Heart left ventricle (tissue), 16 donors: ENCODE results near the gene ZBTB46. TPM values are rescaled to one million over a fixed set of nuclear protein-coding genes. Genes with fewer than 3 reads are reported as not detected.

Source experiments
- ATAC-seq, 4 donors: fragments of 200-7000 bp; cut with Tn5 transposase; one replicate each; pipeline ENCODE4 v1.9.1; 2020 to 2022; ENCODE audit warnings: moderate library complexity in 4 of 4, mild to moderate bottlenecking in 3 of 4, moderate number of reproducible peaks in 1 of 4
- DNase-seq, 5 donors: peaks; one replicate each; pipeline ENCODE4 v3.0.0-alpha.2; 2020
- H3K27ac ChIP-seq, 12 donors: fragments of 200-600 bp; sonication (generic) in 4 of 12; one replicate each; pipeline versions ENCODE4 v1.5.0 to v1.8.0; 2016 to 2022; ENCODE audit warnings: mild to moderate bottlenecking in 2 of 12
- H3K27me3 ChIP-seq, 9 donors: fragments of 200-600 bp; sonication (generic) in 2 of 9; one replicate each; pipeline versions ENCODE4 v1.5.1 to v1.8.0; 2016 to 2022; ENCODE audit warnings: mild to moderate bottlenecking in 3 of 9
- H3K36me3 ChIP-seq, 9 donors: fragments of 200-600 bp; sonication (generic) in 2 of 9; one replicate each; pipeline versions ENCODE4 v1.5.0 to v1.8.0; 2018 to 2022; ENCODE audit warnings: mild to moderate bottlenecking in 2 of 9
- H3K4me1 ChIP-seq, 12 donors: fragments of 200-600 bp; sonication (generic) in 4 of 12; one replicate each; pipeline versions ENCODE4 v1.5.0 to v1.8.0; 2016 to 2022; ENCODE audit warnings: mild to moderate bottlenecking in 3 of 12
- H3K4me3 ChIP-seq, 12 donors: fragments of 200-600 bp; sonication (generic) in 4 of 12; one replicate each; pipeline versions ENCODE4 v1.5.0 to v1.8.0; 2017 to 2022; ENCODE audit warnings: mild to moderate bottlenecking in 9 of 12, moderate library complexity in 4 of 12
- H3K9me3 ChIP-seq, 12 donors: fragments of 200-600 bp; sonication (generic) in 4 of 12; one replicate each; pipeline versions ENCODE4 v1.5.0 to v1.8.0; 2016 to 2022; ENCODE audit warnings: mild to moderate bottlenecking in 1 of 12
- POLR2A ChIP-seq, 2 donors: fragments of 450-650 bp; IDR thresholded peaks; one replicate each; pipeline ENCODE4 v1.6.1; 2017; ENCODE audit warnings: antibody characterized with exemption in 2 of 2, mild to moderate bottlenecking in 2 of 2, moderate library complexity in 2 of 2
- WGBS, 4 donors: extraction: QIAGEN DNeasy Blood & Tissue Kit in 2 of 4; methylation state at CpG; one replicate each; pipeline versions ENCODE4 v1.1.5 to v1.1.7; 2013 to 2018; 5-methylcytosine and 5-hydroxymethylcytosine counted together
- intact Hi-C, 10 donors: fragments of 100-400 bp; cut with DNase I; formaldehyde crosslinking; loops; one replicate each; pipeline versions ENCODE4 v1.11.1 to v1.14.2; 2022
- polyA plus RNA-seq, 2 donors: library from polyadenylated mRNA; stranded (reverse); fragments of 200-250 nt; gene quantifications; one replicate each; pipeline ENCODE4 v1.2.3, GENCODE V29; 2013
- total RNA-seq, 9 donors: library from RNA; depleted of rRNA in 2 of 9; stranded (reverse); fragments of >200 nt in 2 of 9; fragmentation: NEBNext Ultra II Directional in 3 of 9; extraction: Animal tissue kit (Norgen Biotek cat#: 25700) in 3 of 9; gene quantifications; one replicate each; pipeline versions ENCODE4 v1.1.0 to v1.2.4, GENCODE V29; 2016 to 2023
- TF ChIP-seq, protein P1 (sequence below), 12 donors: fragments of 200-600 bp; sonication (generic) in 4 of 12; IDR thresholded peaks; one replicate each; pipeline versions ENCODE4 v1.5.0 to v1.8.0; 2018 to 2022; ENCODE audit warnings: antibody characterized with exemption in 12 of 12, mild to moderate bottlenecking in 5 of 12
- donor health status: ischemic (EF 13 %, LVEDD 7.1; RV severe dilation, severe dysfunction).
- donor health status: healthy with polysubstance abuse.
- donor health status: DM: no; HTN: yes; CAD: no.
- donor health status: DM: no; HTN: no; CAD: no.
- donor health status: ischemic (EF 25% LVEDD 6.9; RV normal size, moderate dysfunction).
- donor health status: ischemic (EF 25% LVEDD 5.7; RV mildly dilated, moderate dysfunction).
- donor health status: healthy.
- donor health status: DM: yes; HTN: yes; CAD: no.
- donor health status: ischemic (EF 35%, LVEDD 5.7; RV mildly dilated, moderate dysfunction).
- donor health status: nonischemic (EF 11% LVEDD 7.7; RV severe dilation, severe dysfunction).
- donor health status: DM: yes; HTN: yes; CAD: no.
- donor health status: PGD.
- donor health status: ischemic (EF 29% LVEDD 5.4; RV normal size, mild dysfunction).
- donor health status: nonischemic (EF 23%, LVEDD 6.1; RV moderate dilation, normal function).

ZBTB46 gene
- total and polyA plus RNA-seq, 11 donors: 6.6 to 27.4 (median 14.3) TPM

DNA sequence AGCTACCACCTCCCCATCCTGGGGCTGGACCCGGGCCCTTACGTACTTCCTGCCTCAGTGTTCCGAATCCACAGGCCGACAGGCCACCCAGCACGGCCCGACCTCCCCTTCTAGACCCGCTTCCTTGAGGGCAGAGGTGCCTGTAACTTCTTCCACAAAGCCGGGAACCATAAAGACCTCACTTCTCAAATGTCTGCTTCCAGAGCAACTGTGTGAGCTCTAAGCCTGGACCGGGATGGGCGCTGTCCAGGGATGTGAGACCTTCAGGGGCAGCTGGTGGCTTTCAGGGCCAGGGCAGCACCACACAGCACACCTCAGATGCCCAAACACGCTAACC is 82.2 kb downstream of the ZBTB46 start:
- 82 to 93% (median 92%) methylated on average over 10 to 11 of the region's 11 CpGs for WGBS, 4 donors
- no peak overlapping the region for H3K27ac ChIP-seq
- H3K4me3 ChIP-seq: no peak overlapping the region
- peaks cover 0 to 6% (median 0%) of the 10 kb centered on the region in 12 donors for H3K4me1 ChIP-seq
- H3K36me3 ChIP-seq: peaks cover 0 to 73% (median 41%) of the 10 kb centered on the region in 9 donors
- ATAC-seq (no peak), DNase-seq (peak in 1 of 5 donors; percentile 14)
- no peaks in the 10 kb centered on the region for H3K27me3 ChIP-seq
- intact Hi-C loops: no loop called here
- TF ChIP-seq POLR2A (IDR thresholded peaks at IDR 0.05): no peak
- TF ChIP-seq, protein P1, sequence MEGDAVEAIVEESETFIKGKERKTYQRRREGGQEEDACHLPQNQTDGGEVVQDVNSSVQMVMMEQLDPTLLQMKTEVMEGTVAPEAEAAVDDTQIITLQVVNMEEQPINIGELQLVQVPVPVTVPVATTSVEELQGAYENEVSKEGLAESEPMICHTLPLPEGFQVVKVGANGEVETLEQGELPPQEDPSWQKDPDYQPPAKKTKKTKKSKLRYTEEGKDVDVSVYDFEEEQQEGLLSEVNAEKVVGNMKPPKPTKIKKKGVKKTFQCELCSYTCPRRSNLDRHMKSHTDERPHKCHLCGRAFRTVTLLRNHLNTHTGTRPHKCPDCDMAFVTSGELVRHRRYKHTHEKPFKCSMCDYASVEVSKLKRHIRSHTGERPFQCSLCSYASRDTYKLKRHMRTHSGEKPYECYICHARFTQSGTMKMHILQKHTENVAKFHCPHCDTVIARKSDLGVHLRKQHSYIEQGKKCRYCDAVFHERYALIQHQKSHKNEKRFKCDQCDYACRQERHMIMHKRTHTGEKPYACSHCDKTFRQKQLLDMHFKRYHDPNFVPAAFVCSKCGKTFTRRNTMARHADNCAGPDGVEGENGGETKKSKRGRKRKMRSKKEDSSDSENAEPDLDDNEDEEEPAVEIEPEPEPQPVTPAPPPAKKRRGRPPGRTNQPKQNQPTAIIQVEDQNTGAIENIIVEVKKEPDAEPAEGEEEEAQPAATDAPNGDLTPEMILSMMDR (IDR thresholded peaks at IDR 0.05): no peak
- H3K9me3 ChIP-seq: no peaks in the 10 kb centered on the region

DNA sequence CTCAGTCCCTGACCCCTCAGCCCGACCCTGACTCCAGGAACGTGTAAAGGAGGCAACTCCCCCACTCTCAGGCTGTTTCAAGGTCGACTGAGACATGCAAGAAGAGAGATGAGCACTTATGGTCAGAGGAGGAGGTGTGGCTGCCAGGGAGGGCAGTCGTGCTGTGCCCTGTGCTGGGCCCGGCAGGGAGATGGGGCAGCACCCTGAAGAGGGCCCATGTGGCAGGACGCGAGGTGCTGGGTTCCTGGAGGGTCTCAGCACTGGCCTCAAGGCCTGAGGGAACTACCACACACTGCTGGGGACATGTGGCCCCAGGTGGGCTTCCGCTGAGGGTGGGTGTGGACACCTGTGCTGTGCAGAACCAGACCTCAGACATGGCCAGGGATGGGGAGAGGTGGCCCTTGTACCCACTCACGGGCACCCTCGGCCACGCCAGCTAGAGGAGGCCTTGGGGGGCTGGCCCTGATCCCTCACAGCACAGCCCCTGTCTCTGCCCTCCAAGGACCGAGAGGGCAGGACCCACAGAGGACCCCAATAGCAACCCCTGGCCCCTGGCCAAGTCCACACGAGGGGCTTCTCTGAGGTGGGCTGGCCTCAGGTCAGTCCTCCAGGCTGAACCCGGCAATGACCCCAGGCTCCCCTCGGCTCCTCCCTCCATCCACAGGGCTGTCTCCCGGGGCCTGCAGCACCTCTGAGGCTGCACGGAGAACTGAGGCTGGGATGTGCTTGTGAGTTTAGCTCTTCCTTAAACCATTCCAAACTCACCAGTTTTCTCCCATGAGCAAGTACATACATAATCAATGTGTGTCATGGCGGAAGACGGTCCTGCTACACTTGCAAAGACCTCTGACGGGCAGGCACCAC is 82.8 kb downstream of the ZBTB46 start:
- Histone ChIP-seq H3K27me3 (no peaks in the 10 kb centered on the region), H3K4me3 (no peak overlapping the region), H3K4me1 (peaks cover 0 to 5% (median 0%) of the 10 kb centered on the region in 12 donors), H3K27ac (no peak overlapping the region), H3K9me3 (no peaks in the 10 kb centered on the region), H3K36me3 (peaks cover 0 to 79% (median 47%) of the 10 kb centered on the region in 9 donors)
- intact Hi-C loops: no loop called here
- peak in 3 of 4 donors; percentile 8 to 17 (median 12) for ATAC-seq
- DNase-seq: peak in 3 of 5 donors; percentile 11 to 31 (median 28)
- TF ChIP-seq, protein P1 (IDR thresholded peaks at IDR 0.05): no peak
- TF ChIP-seq POLR2A (IDR thresholded peaks at IDR 0.05): no peak
- WGBS, 4 donors: 67 to 74% (median 73%) methylated on average over 13 to 20 of the region's 20 CpGs

DNA sequence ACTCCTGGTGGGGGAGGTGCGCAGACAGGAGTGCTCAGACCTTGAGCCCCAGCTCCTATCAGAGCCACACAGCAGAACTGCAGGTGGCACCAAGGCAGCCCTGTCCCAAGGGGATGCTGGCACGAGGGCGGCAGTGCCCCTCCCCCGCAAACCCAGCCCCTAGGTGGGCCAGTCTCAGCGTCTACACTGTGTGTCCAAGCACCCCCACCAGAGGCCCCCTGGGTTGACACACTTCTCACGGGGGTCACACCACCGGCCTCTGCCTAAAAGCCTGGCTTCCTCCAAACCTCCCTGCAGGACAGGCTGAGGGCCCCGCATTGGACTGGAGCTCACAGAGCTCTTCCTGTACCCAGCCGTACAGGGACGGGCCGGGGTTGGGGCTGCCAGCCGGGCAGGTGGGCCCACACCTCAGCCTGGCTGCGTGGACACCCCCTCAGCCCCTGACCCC is 83.4 kb downstream of the ZBTB46 start:
- no peaks in the 10 kb centered on the region for H3K9me3 ChIP-seq
- peaks cover 0 to 81% (median 53%) of the 10 kb centered on the region in 9 donors for H3K36me3 ChIP-seq
- no peaks in the 10 kb centered on the region for H3K27me3 ChIP-seq
- ATAC-seq: peak in 2 of 4 donors; percentile 3 to 5
- H3K27ac ChIP-seq: no peak overlapping the region
- TF ChIP-seq, protein P1 (IDR thresholded peaks at IDR 0.05): no peak
- TF ChIP-seq POLR2A (IDR thresholded peaks at IDR 0.05): no peak
- 67 to 79% (median 74%) methylated on average over 1 to 13 of the region's 13 CpGs for WGBS, 4 donors
- peak in 1 of 5 donors; percentile 24 for DNase-seq
- no peak overlapping the region for H3K4me3 ChIP-seq
- intact Hi-C loops: no loop called here
- H3K4me1 ChIP-seq: peaks cover 0 to 5% (median 0%) of the 10 kb centered on the region in 12 donors

DNA sequence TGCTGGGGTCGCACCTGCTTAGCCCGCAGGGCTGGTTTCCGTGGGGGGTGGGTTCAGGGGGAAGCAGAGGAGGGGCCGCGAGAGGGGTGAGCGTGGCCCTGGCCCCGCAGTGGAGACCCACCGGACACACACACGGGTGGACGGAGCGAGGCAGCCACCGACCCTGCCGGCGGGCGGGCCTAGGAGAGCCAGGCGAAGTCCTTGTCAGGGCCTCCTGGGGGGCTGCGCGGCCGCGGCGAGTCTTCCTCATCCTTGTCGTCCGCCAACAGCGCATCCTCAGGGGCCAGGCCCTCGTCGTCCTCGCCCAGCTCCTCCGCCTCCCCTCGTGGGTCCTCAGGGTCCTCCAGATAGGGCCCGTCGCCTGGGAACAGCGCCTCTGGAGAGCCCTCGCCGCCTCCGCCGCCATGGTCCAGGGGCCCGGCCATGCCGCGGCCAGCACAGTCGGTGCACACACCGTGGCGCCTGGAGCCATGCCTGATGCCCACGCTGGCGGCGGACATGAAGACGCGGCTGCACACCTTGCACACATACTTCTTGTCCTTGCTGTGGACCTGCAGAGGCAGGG is 84.2 kb downstream of the ZBTB46 start:
- Histone ChIP-seq H3K4me1 (peaks cover 0 to 11% (median 3%) of the 10 kb centered on the region in 12 donors), H3K9me3 (no peaks in the 10 kb centered on the region), H3K36me3 (peaks cover 0 to 84% (median 57%) of the 10 kb centered on the region in 9 donors), H3K4me3 (no peak overlapping the region), H3K27ac (no peak overlapping the region), H3K27me3 (no peaks in the 10 kb centered on the region)
- intact Hi-C loops: no loop called here
- TF ChIP-seq POLR2A (IDR thresholded peaks at IDR 0.05): no peak
- TF ChIP-seq, protein P1 (IDR thresholded peaks at IDR 0.05): no peak
- no peak for ATAC-seq
- DNase-seq: peak in 1 of 5 donors; percentile 26
- WGBS, 4 donors: 92 to 95% (median 93%) methylated on average over 43 to 47 of the region's 47 CpGs
